Activated naive CD4-positive, alpha-beta T cell treated with anti-CD3 and anti-CD28 coated beads for 36 hours (primary cell): ENCODE data around the gene LRRC42. TPM values are rescaled to one million over a fixed set of nuclear protein-coding genes. Genes with fewer than 3 reads are reported as not detected.
"Not testable (repeated sequence)": the region's sequence is repeated elsewhere in the genome, so short reads cannot be mapped to it uniquely, and the experiment has no call there.

Experiments used
- CTCF ChIA-PET: fragments of 350-600 bp; sonication (Branson Sonifier 250); formaldehyde crosslinking; loops from one replicate; lab custom pipeline; 2021; ENCODE audit warnings: antibody characterized with exemption; lab: Charles Lee
- DNase-seq: peaks from one replicate; pipeline ENCODE4 v3.0.0-alpha.2; 2020
- H3K27ac Mint-ChIP-seq: one replicate; pipeline ENCODE4 v1.8.0; 2021; ENCODE audit warnings: mild to moderate bottlenecking, mixed read lengths
- H3K27me3 Mint-ChIP-seq: one replicate; pipeline ENCODE4 v1.8.0; 2021; ENCODE audit warnings: low read depth, mixed read lengths
- H3K36me3 Mint-ChIP-seq: one replicate; pipeline ENCODE4 v1.8.0; 2021; ENCODE audit warnings: low read depth, mixed read lengths
- H3K4me1 Mint-ChIP-seq: one replicate; pipeline ENCODE4 v1.8.0; 2021; ENCODE audit warnings: low read depth, mixed read lengths
- H3K4me3 Mint-ChIP-seq: one replicate; pipeline ENCODE4 v1.8.0; 2021; ENCODE audit warnings: mild to moderate bottlenecking, moderate library complexity, mixed read lengths
- H3K9me3 Mint-ChIP-seq: one replicate; pipeline ENCODE4 v1.8.0; 2021; ENCODE audit warnings: mixed read lengths
- intact Hi-C: fragments of 100-400 bp; cut with micrococcal nuclease; formaldehyde crosslinking; loops from one replicate; pipeline ENCODE4 v1.15.1; 2023
- total RNA-seq, 2 experiments: library from RNA; stranded (reverse); gene quantifications; one replicate each; pipeline ENCODE4 v1.2.3, GENCODE V29; 2021

Gene LRRC42
- total RNA-seq, 2 experiments from 2014 or later, result 19.9 to 21.3 TPM

DNA sequence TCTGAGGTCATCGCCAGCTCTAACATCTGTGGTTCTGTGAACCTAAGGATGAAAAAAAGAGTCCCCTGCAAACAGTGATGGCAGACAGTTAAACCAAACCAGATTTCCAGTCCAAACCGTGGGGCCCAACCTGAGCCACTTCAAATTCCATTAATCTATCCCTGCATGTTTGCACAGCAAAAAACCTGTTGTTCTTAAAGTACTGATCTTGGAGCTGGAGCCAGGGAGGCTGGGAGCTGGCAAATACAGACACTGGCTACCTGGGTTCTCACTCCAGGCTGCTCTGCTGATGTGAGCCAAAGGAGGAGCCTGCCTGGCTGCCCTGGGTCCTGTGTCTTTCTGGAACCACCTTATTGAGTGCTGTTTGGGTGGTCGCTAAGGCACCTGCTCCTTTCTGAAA lies 55.4 kb downstream of the LRRC42 start:
- Mint-ChIP-seq H3K27me3 (no peaks in the 10 kb centered on the region), H3K4me1 (no peaks in the 10 kb centered on the region)
- CTCF ChIA-PET, result no interaction called here

DNA sequence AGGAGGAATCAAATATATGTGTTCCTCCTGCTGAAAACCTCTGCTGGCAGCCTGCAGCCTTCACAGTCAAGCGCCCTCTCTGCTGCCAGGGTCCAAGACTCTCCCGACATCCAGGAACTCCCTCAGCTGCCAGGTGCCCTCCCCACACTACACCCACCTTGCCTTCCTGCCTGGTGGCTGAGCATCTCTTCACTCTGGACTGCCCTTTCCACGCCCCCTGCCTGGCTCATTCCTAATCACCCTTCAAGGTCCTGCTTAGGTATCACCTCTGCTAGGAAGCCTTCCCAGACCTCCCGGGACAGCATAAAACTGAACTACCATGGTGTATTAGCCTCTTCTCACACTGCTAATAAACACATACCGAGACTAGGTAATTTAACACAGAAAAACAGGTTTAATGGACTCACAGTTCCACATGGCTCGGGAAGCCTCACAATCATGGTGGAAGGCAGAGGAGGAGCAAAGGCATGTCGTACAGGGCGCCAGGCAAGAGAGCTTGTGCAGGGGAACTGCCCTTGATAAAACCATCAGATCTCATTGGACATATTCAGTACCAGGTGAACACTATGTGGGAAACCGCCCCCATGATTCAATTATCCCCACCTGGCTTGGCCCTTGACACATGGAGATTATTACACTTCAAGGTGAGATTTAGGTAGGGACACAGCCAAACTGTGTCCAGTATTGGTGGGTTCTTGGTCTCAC lies 56.5 kb downstream of the LRRC42 start:
- no peaks in the 10 kb centered on the region for H3K9me3 Mint-ChIP-seq
- intact Hi-C loops, result no loop called here
- H3K27me3 Mint-ChIP-seq, result no peaks in the 10 kb centered on the region
- H3K36me3 Mint-ChIP-seq, result no peaks in the 10 kb centered on the region
- no peak overlapping the region for H3K4me3 Mint-ChIP-seq
- H3K27ac Mint-ChIP-seq, result no peak overlapping the region
- no peak for DNase-seq
- CTCF ChIA-PET, result no interaction called here
- H3K4me1 Mint-ChIP-seq, result no peaks in the 10 kb centered on the region

More for the DNA sequence above, 55.4 kb downstream of the LRRC42 start:
- intact Hi-C loops, result no loop called here
- Mint-ChIP-seq H3K4me3 (no peak overlapping the region), H3K27ac (no peak overlapping the region), H3K36me3 (no peaks in the 10 kb centered on the region), H3K9me3 (no peaks in the 10 kb centered on the region)
- no peak for DNase-seq

DNA sequence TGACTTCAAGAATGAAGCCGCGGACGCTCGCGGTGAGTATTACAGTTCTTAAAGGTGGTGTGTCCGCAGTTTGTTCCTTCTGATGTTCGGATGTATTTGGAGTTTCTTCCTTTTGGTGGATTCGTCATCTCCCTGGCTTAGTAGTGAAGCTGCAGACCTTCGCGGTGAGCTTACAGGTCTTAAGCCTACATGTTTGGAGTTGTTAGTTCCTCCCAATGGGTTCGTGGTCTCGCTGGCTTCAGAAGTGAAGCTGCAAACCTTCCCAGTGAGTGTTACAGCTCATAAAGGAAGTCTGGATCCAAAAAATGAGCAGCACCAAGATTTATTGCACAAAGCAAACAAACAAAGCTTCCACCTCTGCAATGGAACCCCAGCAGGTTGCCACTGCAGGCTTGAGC lies 57.1 kb downstream of the LRRC42 start:
- CTCF ChIA-PET, result no interaction called here
- intact Hi-C loops, result no loop called here
- DNase-seq, result no peak

DNA sequence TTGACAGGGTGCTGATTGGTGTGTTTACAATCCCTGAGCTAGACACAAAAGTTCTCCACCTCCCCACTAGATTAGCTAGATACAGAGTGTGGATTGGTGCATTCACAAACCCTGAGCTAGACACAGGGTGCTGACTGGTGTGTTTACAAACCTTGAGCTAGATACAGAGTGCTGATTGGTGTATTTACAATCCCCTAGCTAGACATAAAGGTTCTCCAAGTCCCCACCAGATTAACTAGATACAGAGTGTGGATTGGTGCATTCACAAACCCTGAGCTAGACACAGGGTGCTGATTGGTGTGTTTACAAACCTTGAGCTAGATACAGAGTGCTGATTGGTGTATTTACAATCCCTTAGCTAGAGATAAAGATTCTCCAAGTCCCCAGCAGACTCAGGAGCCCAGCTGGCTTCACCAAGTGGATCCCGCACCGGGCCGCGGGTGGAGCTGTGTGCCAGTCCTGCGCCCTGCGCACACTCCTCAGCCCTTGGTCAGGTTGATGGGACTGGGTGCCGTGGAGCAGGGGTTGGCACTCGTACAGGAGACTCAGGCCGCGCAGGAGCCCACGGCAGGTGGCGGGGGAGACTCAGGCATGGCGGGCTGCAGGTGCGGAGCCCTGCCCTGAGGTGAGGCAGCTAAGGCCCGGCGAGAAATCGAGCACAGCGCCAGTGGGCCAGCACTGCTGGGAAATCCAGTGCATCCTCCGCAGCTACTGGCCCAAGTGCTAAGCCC lies 57.8 kb downstream of the LRRC42 start:
- H3K4me1 Mint-ChIP-seq, DNase-seq, CTCF ChIA-PET, H3K27ac Mint-ChIP-seq, intact Hi-C loops, H3K36me3 Mint-ChIP-seq, H3K27me3 Mint-ChIP-seq, H3K9me3 Mint-ChIP-seq, H3K4me3 Mint-ChIP-seq: not testable (repeated sequence)

More for the DNA sequence above, 57.1 kb downstream of the LRRC42 start:
- H3K36me3 Mint-ChIP-seq, result no peaks in the 10 kb centered on the region
- no peaks in the 10 kb centered on the region for H3K4me1 Mint-ChIP-seq
- H3K4me3 Mint-ChIP-seq, result no peak overlapping the region
- H3K9me3 Mint-ChIP-seq, result no peaks in the 10 kb centered on the region
- no peak overlapping the region for H3K27ac Mint-ChIP-seq
- no peaks in the 10 kb centered on the region for H3K27me3 Mint-ChIP-seq

DNA sequence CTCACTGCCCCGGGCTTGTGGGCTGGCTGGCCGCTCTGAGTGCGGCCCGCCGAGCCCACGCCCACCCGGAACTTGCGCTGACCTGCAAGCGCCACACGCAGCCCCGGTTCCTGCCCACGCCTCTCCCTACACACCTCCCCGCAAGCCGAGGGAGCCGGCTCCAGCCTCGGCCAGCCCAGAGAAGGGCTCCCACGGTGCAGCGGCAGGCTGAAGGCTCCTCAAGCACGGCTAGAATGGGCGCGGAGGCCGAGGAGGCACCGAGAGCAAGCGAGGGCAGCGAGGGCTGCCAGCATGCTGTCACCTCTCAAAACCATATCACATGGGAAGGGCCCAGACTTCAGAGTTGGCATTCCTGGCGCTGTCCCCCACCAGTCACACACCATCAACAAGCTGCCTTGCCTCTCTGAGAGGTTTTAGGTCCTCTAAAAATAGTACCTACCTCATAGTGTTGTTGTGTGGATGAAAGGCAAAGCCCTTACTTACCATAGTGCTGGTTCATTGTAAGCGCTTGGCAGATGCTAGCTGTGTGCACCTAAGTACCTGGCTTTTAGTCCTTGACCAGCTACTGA lies 58.4 kb downstream of the LRRC42 start:
- no peaks in the 10 kb centered on the region for H3K27me3 Mint-ChIP-seq
- H3K4me3 Mint-ChIP-seq, result no peak overlapping the region
- CTCF ChIA-PET, result no interaction called here
- no peak overlapping the region for H3K27ac Mint-ChIP-seq
- no peaks in the 10 kb centered on the region for H3K36me3 Mint-ChIP-seq
- intact Hi-C loops, result no loop called here
- H3K4me1 Mint-ChIP-seq, result no peaks in the 10 kb centered on the region
- H3K9me3 Mint-ChIP-seq, result no peaks in the 10 kb centered on the region
- DNase-seq, result no peak

DNA sequence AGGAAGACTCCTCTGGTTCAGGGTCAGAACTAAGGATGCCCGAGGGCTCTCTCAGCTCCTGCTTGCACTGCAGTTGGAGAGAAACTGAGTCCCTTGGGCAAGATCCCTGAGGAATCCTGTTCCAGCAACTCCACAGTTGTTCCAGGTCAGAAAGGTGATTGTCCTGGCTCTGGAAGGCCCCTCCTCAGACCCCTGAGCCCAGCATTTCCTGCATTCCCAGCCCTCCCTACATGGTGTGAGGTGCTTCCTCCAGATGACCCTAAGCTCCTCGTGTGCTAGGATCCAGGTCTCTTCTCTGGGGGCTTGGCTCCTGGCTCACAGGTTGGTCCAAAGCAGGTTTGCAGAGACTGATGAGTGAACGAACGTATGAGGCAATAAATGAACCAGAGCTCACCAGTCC lies 60.4 kb downstream of the LRRC42 start:
- no peak overlapping the region for H3K27ac Mint-ChIP-seq
- H3K27me3 Mint-ChIP-seq, result peaks cover under 1% of the 10 kb centered on the region
- H3K4me3 Mint-ChIP-seq, result no peak overlapping the region
- no peak for DNase-seq
- H3K9me3 Mint-ChIP-seq, result no peaks in the 10 kb centered on the region
- intact Hi-C loops, result no loop called here
- CTCF ChIA-PET, result interaction anchor here (0.6 kb wide), 1 partner anchor 615 kb away, joined by 3 read pairs; no protein-coding TSS in a partner anchor
- no peaks in the 10 kb centered on the region for H3K4me1 Mint-ChIP-seq
- H3K36me3 Mint-ChIP-seq, result no peaks in the 10 kb centered on the region

DNA sequence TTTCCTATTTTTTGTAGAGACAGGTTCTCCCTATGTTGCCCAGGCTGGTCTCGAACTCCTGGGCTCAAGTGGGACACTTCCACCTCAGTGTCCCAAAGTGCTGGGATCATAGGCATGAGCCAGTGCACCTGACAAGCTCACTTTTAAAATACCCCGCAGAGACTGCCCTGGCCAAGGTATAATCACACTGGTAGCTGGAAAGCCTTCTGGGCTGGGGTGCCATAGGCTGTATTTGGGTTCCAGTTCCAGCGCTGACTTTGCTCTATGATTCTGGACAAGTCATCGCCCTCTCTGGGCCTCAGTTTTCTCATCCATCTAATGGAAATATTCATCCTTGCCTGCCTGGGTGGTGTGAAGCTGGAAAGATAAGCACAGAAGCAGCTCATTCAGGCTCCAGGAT lies 61.5 kb downstream of the LRRC42 start:
- DNase-seq, result no peak
- Mint-ChIP-seq H3K27ac (no peak overlapping the region), H3K4me3 (no peak overlapping the region), H3K9me3 (no peaks in the 10 kb centered on the region), H3K27me3 (peaks cover 4% of the 10 kb centered on the region), H3K36me3 (no peaks in the 10 kb centered on the region), H3K4me1 (no peaks in the 10 kb centered on the region)
- intact Hi-C loops, result no loop called here
- CTCF ChIA-PET, result interaction anchor here (0.9 kb wide), 1 partner anchor 147 kb away, joined by 3 read pairs; no protein-coding TSS in a partner anchor

DNA sequence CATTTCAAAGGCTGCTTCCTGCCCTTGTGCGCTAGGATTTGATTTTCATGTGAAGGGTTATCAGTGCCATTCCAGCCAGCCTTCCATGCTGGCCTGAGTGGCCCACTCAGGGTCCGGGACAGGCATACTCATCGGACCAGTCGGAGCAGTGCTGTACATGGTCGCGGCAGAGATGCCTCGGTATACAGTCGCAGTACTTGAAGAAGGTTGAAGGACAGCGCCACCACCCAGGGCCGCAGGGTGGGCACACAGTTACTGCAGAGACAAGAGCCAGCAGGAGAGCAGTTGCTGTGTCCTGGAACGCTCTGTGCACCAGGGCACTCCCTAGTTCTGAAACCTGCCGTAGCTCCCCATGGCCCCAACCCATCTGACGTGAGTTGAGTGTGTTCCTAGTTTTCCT lies 62.7 kb downstream of the LRRC42 start:
- no peaks in the 10 kb centered on the region for H3K36me3 Mint-ChIP-seq
- CTCF ChIA-PET, result no interaction called here
- peaks cover 4% of the 10 kb centered on the region for H3K27me3 Mint-ChIP-seq
- intact Hi-C loops, result no loop called here
- no peak overlapping the region for H3K27ac Mint-ChIP-seq
- no peaks in the 10 kb centered on the region for H3K9me3 Mint-ChIP-seq
- H3K4me1 Mint-ChIP-seq, result no peaks in the 10 kb centered on the region
- no peak overlapping the region for H3K4me3 Mint-ChIP-seq
- DNase-seq, result no peak

DNA sequence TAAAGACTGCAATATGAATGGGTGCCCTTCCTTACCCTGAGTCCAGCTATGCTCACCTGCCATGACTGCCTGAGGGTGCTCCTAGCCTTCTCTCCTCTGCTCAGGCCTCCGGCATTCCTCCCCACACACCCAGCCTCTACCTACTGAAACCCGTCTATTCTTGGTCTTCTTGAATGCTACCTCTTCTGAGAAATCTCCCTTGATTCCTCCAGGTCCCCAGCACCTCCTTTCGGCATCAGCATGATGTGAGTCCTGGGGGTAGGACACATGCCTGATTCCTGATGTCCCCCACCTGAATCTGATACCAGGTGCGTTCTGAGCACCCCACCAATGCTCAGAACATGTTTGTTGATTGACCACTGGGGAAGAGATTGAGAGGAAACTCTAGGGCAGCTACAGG lies 63.3 kb downstream of the LRRC42 start:
- CTCF ChIA-PET, result no interaction called here
- DNase-seq, result no peak
- H3K4me1 Mint-ChIP-seq, result no peaks in the 10 kb centered on the region
- H3K27ac Mint-ChIP-seq, result no peak overlapping the region
- H3K4me3 Mint-ChIP-seq, result no peak overlapping the region
- no peaks in the 10 kb centered on the region for H3K36me3 Mint-ChIP-seq
- intact Hi-C loops, result no loop called here
- H3K27me3 Mint-ChIP-seq, result peaks cover 4% of the 10 kb centered on the region
- H3K9me3 Mint-ChIP-seq, result no peaks in the 10 kb centered on the region

DNA sequence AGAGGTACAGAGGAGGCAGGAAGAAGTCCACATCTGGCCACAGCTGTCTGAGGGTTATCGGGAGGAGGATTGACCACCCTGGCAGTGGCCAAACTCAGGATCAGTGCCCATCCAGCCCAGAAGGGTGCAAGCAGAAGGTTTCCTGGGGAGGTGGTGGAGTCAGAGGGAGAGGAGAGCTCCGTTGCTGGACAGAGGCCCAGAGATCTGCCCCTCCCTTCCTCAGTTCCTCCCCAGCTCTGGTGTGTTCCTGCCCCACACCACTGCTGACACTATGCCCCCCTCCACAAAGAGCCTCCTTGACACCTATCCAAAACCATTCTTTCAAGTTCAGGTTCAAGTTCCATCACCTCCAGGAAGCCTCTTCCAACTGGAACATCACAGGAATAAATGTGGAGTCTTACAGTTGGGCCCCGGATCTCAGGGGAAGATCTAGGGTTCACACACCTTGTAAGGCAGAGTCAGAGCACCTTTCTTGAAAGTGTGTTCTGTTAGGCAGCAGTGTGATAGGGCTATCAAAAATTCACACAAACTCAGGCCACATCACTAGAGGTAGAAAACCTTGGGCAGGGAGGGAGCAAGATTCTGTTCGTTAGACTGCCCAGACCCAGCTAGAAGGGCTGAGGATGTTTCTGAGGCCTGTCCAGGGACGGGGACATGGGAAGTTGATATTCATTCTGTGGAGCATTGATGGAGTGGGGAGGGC lies 64.4 kb downstream of the LRRC42 start:
- Mint-ChIP-seq H3K27me3 (peaks cover 4% of the 10 kb centered on the region), H3K36me3 (no peaks in the 10 kb centered on the region), H3K9me3 (no peaks in the 10 kb centered on the region), H3K4me1 (no peaks in the 10 kb centered on the region), H3K27ac (no peak overlapping the region), H3K4me3 (no peak overlapping the region)
- CTCF ChIA-PET, result interaction anchor here (0.6 kb wide), 1 partner anchor 38 kb away, joined by 3 read pairs; no protein-coding TSS in a partner anchor
- intact Hi-C loops, result no loop called here
- no peak for DNase-seq

DNA sequence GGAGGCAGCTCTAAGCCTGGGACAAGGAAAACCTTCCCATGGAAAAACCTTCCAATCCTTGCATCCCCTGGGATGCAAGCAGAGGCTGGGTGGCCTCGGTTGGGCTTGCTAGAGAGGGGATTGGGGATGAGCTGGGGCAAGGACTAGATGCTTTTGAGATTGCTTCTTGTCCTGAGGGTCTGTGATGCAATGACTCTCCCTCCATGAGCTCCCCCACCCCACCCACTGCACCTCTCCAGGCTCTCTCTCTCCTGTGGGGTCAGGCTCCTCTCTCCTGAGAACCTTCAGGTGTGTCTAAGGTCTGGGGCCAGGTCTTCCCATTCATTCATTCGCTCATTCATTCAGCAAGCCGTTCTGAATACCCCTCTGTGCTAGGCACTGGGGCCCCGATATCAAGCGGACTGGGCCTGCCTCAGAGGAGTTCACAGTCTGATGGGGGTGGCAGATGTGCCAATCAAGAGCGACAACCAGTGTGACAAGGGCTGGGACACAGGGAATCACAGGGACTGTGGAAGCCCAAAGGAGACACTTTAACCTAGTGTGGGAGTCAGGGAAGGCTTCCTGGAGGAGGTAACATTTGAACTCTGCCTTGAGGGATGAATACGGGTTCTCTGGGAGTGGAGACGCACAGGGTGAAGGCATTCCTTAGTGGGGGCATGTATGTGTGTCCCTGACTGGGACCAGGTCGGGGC lies 65.3 kb downstream of the LRRC42 start:
- H3K36me3 Mint-ChIP-seq, result no peaks in the 10 kb centered on the region
- H3K27ac Mint-ChIP-seq, result peak overlapping the region; percentile 21
- no peak for DNase-seq
- intact Hi-C loops, result no loop called here
- peaks cover 4% of the 10 kb centered on the region for H3K27me3 Mint-ChIP-seq
- no peaks in the 10 kb centered on the region for H3K4me1 Mint-ChIP-seq
- CTCF ChIA-PET, result no interaction called here
- H3K4me3 Mint-ChIP-seq, result no peak overlapping the region
- H3K9me3 Mint-ChIP-seq, result no peaks in the 10 kb centered on the region

DNA sequence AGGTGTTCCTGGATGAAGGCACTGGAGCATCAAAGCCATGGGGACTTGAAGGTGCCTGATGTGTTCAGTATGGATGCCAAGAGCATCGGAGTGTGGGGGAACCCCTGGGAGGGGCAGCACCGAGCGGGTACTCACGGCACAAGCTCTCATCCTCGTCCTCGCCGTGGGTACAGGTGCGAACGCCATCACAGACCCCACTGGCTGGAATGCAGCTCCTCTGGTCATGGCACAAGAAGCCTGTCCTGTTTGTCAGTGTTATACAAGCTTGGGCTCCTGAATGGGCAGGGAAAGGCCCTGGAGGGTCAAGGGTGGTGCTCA lies 65.8 kb downstream of the LRRC42 start:
- no peaks in the 10 kb centered on the region for H3K4me1 Mint-ChIP-seq
- DNase-seq, result no peak
- peaks cover 4% of the 10 kb centered on the region for H3K27me3 Mint-ChIP-seq
- peak overlapping the region; percentile 21 for H3K27ac Mint-ChIP-seq
- H3K9me3 Mint-ChIP-seq, result no peaks in the 10 kb centered on the region
- CTCF ChIA-PET, result no interaction called here
- no peaks in the 10 kb centered on the region for H3K36me3 Mint-ChIP-seq
- no peak overlapping the region for H3K4me3 Mint-ChIP-seq
- intact Hi-C loops, result no loop called here
